GM19395 (cell line): ENCODE measurements around the gene LCE6A.

ENCODE experiments used
- ATAC-seq: cut with Tn5 transposase; IDR thresholded peaks from one replicate; pipeline ENCODE4 v1.9.1; 2021; ENCODE audit warnings: mild to moderate bottlenecking, moderate library complexity; ENCODE audit not compliant: unreplicated experiment

LCE6A gene

GRCh38 chr1:152873495-152873894 lies 30.8 kb downstream of the LCE6A start:
- no peak for ATAC-seq

GRCh38 chr1:152876827-152877226 lies 34.2 kb downstream of the LCE6A start:
- no peak for ATAC-seq

- no peak for ATAC-seq
Measured at GRCh38 chr1:152878042-152878441, 35.4 kb downstream of the LCE6A start, which contains the start of gene SMCP. Gene SMCP, plus strand, starts transcription at chr1:152878322. Its CDS starts 6,101 bp downstream, at chr1:152884423.

GRCh38 chr1:152879559-152880198 lies 37.0 kb downstream of the LCE6A start:
- no peak for ATAC-seq

GRCh38 chr1:152880316-152880715 lies 37.7 kb downstream of the LCE6A start:
- no peak for ATAC-seq

- no peak for ATAC-seq
Measured at GRCh38 chr1:152880907-152881306, 38.3 kb downstream of the LCE6A start.

- ATAC-seq: no peak
Measured at GRCh38 chr1:152884085-152884484, 41.4 kb downstream of the LCE6A start.

GRCh38 chr1:152884506-152884905 lies 41.9 kb downstream of the LCE6A start:
- ATAC-seq: no peak

- ATAC-seq: no peak
Measured at GRCh38 chr1:152884966-152885624, 42.4 kb downstream of the LCE6A start.

- no peak for ATAC-seq
Measured at GRCh38 chr1:152886085-152886484, 43.4 kb downstream of the LCE6A start.

- no peak for ATAC-seq
Measured at GRCh38 chr1:152886758-152887409, 44.2 kb downstream of the LCE6A start.

GRCh38 chr1:152888126-152888525 lies 45.5 kb downstream of the LCE6A start:
- no peak for ATAC-seq
